Lower leg skin (tissue), 3 donors: ENCODE data around the gene PBXIP1.

Source experiments
- POLR2A ChIP-seq, 2 donors: fragments of 450-650 bp; IDR thresholded peaks; one replicate each; pipeline ENCODE4 v1.6.1; 2016 to 2017; ENCODE audit warnings: antibody characterized with exemption in 2 of 2, mild to moderate bottlenecking in 1 of 2, moderate library complexity in 1 of 2
- TF ChIP-seq, protein P1 (sequence below), 3 donors: fragments of 450-650 bp; IDR thresholded peaks; one replicate each; pipeline ENCODE4 v1.5.1; 2016; ENCODE audit warnings: antibody characterized with exemption in 3 of 3, mild to moderate bottlenecking in 3 of 3, moderate library complexity in 2 of 3

DNA sequence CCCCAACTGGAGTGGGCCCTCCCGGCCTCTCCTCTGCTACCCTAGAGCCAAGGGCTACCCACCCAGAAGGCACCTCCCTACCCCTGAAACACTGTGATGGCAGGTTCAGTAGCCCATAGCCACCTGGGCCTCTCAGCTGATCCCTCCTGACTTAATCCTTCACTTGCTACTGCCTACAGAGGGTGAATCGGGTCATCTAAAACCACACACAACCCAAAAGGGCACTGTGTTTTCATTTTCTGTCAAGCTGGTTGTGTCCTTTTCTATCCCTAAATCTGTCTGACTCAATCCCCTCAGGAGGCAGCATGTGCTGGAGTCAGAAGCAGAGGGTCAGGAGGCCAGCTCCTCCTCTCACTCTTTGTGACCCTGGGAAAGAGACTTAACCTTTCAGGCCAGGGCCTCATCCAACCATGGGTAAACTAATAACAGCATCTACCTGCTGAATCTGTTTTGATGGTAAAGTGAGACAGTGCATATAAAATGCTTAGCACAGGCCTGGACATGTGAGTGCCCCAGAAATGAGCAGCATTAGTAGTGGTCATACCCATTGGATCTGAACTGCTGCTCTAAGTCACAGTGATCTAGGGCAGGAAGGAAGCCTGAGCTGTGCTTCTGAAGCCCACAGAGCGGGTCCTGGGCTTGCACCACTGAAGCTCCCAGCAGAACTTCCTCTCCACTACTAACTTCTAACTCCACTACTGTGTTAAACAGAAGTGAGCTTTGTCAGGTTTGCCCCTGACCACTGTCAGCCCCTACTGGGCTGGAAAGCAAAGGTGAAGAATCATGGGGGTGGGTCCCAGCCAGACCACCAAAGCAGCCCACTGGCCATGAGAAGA lies 30.3 kb downstream of the PBXIP1 start:
- TF ChIP-seq, protein P1, sequence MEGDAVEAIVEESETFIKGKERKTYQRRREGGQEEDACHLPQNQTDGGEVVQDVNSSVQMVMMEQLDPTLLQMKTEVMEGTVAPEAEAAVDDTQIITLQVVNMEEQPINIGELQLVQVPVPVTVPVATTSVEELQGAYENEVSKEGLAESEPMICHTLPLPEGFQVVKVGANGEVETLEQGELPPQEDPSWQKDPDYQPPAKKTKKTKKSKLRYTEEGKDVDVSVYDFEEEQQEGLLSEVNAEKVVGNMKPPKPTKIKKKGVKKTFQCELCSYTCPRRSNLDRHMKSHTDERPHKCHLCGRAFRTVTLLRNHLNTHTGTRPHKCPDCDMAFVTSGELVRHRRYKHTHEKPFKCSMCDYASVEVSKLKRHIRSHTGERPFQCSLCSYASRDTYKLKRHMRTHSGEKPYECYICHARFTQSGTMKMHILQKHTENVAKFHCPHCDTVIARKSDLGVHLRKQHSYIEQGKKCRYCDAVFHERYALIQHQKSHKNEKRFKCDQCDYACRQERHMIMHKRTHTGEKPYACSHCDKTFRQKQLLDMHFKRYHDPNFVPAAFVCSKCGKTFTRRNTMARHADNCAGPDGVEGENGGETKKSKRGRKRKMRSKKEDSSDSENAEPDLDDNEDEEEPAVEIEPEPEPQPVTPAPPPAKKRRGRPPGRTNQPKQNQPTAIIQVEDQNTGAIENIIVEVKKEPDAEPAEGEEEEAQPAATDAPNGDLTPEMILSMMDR (IDR thresholded peaks at IDR 0.05), result no peak
- no peak for TF ChIP-seq POLR2A (IDR thresholded peaks at IDR 0.05)
